ENCODE results near the gene ASB4. TPM values are rescaled to one million over a fixed set of nuclear protein-coding genes. Genes with fewer than 3 reads are reported as not detected.

Gene ASB4
- total RNA-seq, 2 experiments from 2014 or later, result not detected

DNA sequence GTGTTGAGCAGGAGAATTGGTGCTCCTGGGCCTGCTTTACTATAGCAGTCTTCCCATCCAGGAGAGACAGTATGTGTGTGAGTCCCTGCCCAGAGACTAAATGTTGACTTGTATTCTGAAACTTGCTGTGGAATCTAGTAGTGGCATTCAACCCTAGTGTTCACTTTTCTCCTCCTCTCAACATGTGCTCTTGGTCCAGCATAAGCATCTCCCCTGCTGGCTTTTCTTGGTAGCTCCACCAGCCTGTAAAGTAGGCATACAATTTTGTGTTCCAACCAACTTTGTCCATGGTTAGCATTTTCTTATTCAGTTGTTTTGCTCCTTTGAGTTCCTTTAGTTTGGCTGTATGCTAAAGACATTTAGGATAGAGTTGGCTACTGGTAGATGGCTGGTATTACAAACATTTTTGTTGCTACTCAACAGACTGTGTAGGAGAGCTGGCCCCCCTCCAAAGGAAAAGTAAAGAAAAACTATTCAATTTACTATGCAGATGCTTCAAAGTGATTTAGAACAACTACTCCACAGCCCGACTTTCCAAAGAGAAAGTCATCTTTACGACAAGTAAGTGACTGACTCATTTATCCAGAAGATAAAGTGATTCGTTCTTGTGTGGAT is 46.0 kb downstream of the ASB4 start:
- Mint-ChIP-seq H3K4me1 (ENCODE audit: low read depth) (no peaks in the 10 kb centered on the region), H3K27me3 (peaks cover 7% of the 10 kb centered on the region), H3K4me3 (no peak overlapping the region), H3K36me3 (no peaks in the 10 kb centered on the region), H3K9me3 (no peaks in the 10 kb centered on the region), H3K27ac (no peak overlapping the region)
- intact Hi-C loops (cut with micrococcal nuclease), result no loop called here
- ChIA-PET CTCF (interaction anchor here (1.2 kb wide), 1 partner anchor 20 kb away, joined by 4 read pairs; no protein-coding TSS in a partner anchor), POLR2A (no interaction called here)
- no peak for DNase-seq

DNA sequence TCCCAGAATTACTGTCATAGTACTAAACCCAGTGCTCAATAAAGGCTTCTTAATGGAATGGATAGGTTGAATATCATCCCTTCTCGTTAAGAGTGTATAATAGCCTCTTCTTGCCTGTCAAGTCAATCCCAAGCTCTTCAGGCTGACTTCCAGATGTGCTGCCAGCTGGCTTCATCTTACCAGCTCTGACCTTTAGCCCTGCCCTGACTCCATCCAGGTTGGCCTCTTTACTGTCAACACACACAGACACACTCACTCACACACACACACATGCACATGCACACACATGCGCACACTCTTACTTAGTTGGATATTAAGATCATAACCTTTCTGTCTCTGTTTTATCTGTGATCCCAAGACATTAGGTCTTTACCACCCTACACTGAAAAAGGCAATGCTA is 49.1 kb downstream of the ASB4 start:
- no peak overlapping the region for H3K4me3 Mint-ChIP-seq
- no peak for DNase-seq
- no peaks in the 10 kb centered on the region for H3K36me3 Mint-ChIP-seq
- no peak overlapping the region for H3K27ac Mint-ChIP-seq
- CTCF ChIA-PET, result no interaction called here
- POLR2A ChIA-PET, result no interaction called here
- H3K9me3 Mint-ChIP-seq, result no peaks in the 10 kb centered on the region
- intact Hi-C loops (cut with micrococcal nuclease), result no loop called here
- no peaks in the 10 kb centered on the region for H3K4me1 Mint-ChIP-seq (ENCODE audit: low read depth)
- peaks cover 4% of the 10 kb centered on the region for H3K27me3 Mint-ChIP-seq

DNA sequence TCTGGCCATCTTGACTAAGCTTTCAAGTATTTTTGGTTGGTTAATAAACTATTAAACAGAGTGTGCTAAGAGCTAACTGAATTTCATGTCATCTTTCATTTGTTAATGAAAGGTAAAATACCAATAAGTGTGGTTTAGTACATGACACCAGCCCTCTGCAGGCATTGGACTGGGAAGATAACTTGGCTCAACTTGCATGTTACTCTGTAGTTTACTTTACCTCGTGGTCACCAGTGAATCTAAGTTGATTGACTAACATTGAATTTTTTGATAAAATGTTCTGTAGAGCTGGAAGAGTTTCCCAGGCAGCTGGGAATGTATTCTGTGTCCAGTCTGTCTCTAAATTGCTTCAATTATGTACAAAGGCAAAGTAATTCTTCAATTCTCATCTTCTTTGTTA is 49.9 kb downstream of the ASB4 start:
- Mint-ChIP-seq H3K9me3 (no peaks in the 10 kb centered on the region), H3K27ac (no peak overlapping the region), H3K4me3 (no peak overlapping the region), H3K4me1 (ENCODE audit: low read depth) (no peaks in the 10 kb centered on the region), H3K36me3 (no peaks in the 10 kb centered on the region), H3K27me3 (peaks cover 4% of the 10 kb centered on the region)
- intact Hi-C loops (cut with micrococcal nuclease), result no loop called here
- ChIA-PET CTCF (no interaction called here), POLR2A (interaction anchor here (0.6 kb wide), 1 partner anchor 181 kb away, joined by 4 read pairs; no protein-coding TSS in a partner anchor)
- DNase-seq, result no peak

DNA sequence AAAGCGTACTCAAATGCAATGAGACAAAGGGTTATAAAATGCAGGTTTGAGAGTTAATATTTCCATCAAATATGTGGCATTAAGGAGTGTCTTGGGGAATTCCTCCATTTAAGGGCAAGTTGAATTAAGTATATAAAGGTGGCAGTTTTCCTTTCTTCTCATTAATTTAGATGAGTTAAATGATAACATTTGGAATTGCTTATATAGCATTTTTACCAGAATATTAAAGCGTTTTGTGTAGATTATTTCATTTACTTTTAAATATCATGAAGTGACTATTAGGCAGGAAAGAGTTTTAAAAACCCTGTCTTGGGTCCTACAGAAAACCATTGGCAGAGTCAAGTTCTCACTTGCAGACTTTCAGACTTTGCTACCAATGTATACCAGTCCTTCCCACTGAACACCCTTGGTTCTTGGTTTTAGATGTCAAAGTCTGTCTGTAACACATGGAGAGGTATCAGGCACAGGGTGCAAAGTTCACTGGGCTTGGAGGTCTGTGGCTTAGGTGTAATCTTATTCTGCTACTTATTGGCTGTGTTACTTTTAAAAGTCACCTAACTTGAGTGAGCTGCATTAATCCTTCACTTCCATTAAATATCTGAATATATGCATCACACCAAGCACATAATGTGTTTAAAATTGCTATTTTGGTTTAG is 51.0 kb downstream of the ASB4 start:
- Mint-ChIP-seq H3K27ac (no peak overlapping the region), H3K27me3 (peaks cover 5% of the 10 kb centered on the region), H3K4me1 (ENCODE audit: low read depth) (no peaks in the 10 kb centered on the region), H3K9me3 (no peaks in the 10 kb centered on the region), H3K36me3 (no peaks in the 10 kb centered on the region), H3K4me3 (no peak overlapping the region)
- intact Hi-C loops (cut with micrococcal nuclease), result no loop called here
- ChIA-PET POLR2A (no interaction called here), CTCF (no interaction called here)
- no peak for DNase-seq

DNA sequence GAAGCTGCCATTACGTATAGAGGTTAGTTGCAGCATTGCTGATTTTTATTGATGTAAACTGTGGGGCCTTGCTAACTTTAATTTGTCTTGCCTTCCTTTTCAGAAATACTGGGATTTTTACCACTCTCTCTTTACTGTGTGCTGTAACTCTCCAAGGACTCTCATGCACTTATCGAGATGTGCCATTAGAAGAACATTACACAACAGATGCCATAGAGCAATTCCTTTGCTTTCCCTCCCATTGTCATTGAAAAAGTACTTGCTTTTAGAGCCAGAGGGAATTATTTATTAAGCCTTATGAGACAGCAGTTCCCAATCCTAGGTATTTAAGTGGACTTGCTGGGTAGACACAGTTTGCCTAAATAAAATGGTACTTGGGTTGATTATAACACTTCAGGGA is 51.7 kb downstream of the ASB4 start:
- POLR2A ChIA-PET, result no interaction called here
- Mint-ChIP-seq H3K4me3 (no peak overlapping the region), H3K4me1 (ENCODE audit: low read depth) (no peaks in the 10 kb centered on the region), H3K27ac (no peak overlapping the region), H3K9me3 (no peaks in the 10 kb centered on the region), H3K27me3 (peaks cover 5% of the 10 kb centered on the region), H3K36me3 (no peaks in the 10 kb centered on the region)
- no peak for DNase-seq
- intact Hi-C loops (cut with micrococcal nuclease), result no loop called here
- CTCF ChIA-PET, result no interaction called here

DNA sequence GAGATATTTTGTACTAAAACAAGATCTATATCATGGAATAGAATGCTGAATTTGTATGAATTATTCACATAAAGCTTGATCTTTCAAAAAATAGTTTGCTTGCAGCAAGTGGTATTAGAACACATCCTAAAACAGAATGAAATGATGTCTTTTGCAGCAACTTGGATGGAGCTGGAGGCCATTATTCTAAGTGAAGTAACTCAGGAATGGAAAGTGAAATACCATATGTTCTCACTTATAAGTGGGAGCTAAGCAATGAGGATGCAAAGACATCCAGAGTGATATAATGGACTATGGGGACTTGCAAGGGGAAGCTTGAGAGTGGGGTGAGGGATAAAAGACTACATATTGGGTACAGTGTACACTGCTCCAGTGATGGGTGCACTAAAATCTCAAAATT is 53.7 kb downstream of the ASB4 start:
- peaks cover 5% of the 10 kb centered on the region for H3K27me3 Mint-ChIP-seq
- no peaks in the 10 kb centered on the region for H3K9me3 Mint-ChIP-seq
- H3K36me3 Mint-ChIP-seq, result no peaks in the 10 kb centered on the region
- no peaks in the 10 kb centered on the region for H3K4me1 Mint-ChIP-seq (ENCODE audit: low read depth)
- DNase-seq, result no peak
- ChIA-PET POLR2A (no interaction called here), CTCF (interaction anchor here (1.6 kb wide), 1 partner anchor 13 kb away, joined by 4 read pairs; no protein-coding TSS in a partner anchor)
- H3K4me3 Mint-ChIP-seq, result no peak overlapping the region
- no peak overlapping the region for H3K27ac Mint-ChIP-seq
- intact Hi-C loops (cut with micrococcal nuclease), result no loop called here

DNA sequence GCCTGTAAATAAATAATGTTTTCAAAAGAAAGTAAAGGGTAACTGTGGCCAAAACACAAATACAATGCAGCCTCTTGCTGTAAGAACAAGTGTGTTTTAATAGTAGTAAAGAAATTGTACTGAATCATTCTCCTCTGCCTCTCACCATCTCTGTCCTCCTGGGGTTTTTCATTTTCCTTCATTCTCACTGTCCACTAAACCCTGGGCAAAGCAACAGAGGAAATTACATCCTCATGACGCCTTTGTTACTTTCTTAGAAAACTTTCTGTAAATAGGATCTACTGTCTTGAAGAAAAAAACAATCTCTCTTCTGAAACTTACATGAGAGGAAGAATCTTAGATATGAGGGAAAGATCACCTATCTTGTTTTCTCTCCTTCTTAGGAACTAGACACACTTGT is 54.6 kb downstream of the ASB4 start:
- Mint-ChIP-seq H3K4me3 (no peak overlapping the region), H3K4me1 (ENCODE audit: low read depth) (no peaks in the 10 kb centered on the region), H3K27me3 (peaks cover 1% of the 10 kb centered on the region), H3K27ac (no peak overlapping the region), H3K9me3 (no peaks in the 10 kb centered on the region), H3K36me3 (no peaks in the 10 kb centered on the region)
- ChIA-PET CTCF (no interaction called here), POLR2A (no interaction called here)
- DNase-seq, result no peak
- intact Hi-C loops (cut with micrococcal nuclease), result no loop called here

DNA sequence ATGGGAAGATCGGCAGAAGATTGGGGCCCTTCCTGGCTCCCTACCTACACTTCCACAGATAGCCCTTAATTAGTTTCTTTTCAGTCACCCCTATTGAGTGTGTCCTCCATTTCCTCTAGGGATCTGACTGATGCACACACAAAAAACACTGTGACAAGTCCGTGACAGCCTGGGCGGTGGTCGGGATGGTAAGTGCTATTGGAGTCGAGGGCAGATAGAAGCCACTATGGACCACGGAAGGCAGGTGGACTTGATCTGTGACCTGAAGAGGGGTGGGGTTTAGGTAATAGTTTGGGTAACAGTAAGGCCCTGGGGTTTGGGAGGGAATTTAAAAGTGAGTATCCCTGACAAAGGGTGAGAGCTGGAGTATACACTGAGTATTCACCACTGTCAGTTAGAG is 57.6 kb downstream of the ASB4 start:
- DNase-seq, result no peak
- H3K27me3 Mint-ChIP-seq, result peaks cover 1% of the 10 kb centered on the region
- H3K4me1 Mint-ChIP-seq (ENCODE audit: low read depth), result no peaks in the 10 kb centered on the region
- ChIA-PET CTCF (no interaction called here), POLR2A (no interaction called here)
- H3K36me3 Mint-ChIP-seq, result no peaks in the 10 kb centered on the region
- H3K4me3 Mint-ChIP-seq, result no peak overlapping the region
- H3K9me3 Mint-ChIP-seq, result no peaks in the 10 kb centered on the region
- intact Hi-C loops (cut with micrococcal nuclease), result no loop called here
- H3K27ac Mint-ChIP-seq, result no peak overlapping the region

DNA sequence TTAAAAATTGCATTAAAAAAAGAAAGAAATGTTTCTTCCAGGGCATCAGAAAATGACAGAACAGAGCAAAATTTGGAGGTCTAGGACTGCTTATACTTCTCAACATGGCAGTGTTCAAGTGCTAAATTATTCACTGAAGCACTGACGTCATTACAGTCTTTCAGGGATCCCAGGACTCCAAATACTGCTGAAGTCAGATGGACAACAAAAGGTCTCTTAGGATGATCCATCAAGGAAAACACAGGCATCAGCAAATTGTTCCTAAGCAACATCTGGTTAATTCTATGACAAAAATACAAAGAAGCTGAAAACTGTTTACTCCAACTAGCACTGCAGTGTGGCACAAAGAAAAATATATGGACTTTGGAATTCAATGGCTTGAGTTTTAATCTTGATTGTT is 58.4 kb downstream of the ASB4 start:
- intact Hi-C loops (cut with micrococcal nuclease), result no loop called here
- no peaks in the 10 kb centered on the region for H3K36me3 Mint-ChIP-seq
- H3K27me3 Mint-ChIP-seq, result peaks cover 1% of the 10 kb centered on the region
- no peaks in the 10 kb centered on the region for H3K9me3 Mint-ChIP-seq
- no peak overlapping the region for H3K27ac Mint-ChIP-seq
- no peak for DNase-seq
- ChIA-PET POLR2A (no interaction called here), CTCF (no interaction called here)
- no peaks in the 10 kb centered on the region for H3K4me1 Mint-ChIP-seq (ENCODE audit: low read depth)
- no peak overlapping the region for H3K4me3 Mint-ChIP-seq

DNA sequence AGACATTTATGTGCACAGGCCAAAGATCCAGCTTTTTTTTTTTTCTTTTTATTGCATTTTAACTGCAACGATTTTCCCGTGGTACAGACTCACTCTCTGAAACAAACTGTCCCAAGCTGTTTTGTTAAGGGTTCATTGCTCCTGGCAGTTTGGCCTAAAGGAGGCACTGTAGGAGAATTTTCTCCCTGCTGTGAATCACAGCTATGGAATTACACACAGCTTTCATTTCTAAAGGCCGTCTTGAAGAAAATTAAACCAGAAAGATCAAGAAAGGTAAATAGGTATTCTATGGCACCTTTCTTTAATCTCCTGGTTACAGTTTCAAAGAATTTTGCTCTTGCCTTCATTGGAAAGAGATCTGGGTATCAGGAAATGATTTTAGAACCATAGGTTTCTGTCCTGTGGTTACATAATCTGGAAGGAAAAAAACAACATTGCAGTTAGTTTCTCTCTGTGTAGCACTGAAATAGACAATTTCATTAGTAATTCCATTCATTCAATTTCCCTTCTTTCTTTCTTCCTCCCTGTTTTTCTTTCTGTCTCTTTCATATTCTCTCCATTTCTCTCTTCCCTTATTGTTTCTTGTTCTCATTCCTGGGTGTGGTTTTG is 59.4 kb downstream of the ASB4 start:
- no peaks in the 10 kb centered on the region for H3K9me3 Mint-ChIP-seq
- H3K4me3 Mint-ChIP-seq, result no peak overlapping the region
- no peaks in the 10 kb centered on the region for H3K4me1 Mint-ChIP-seq (ENCODE audit: low read depth)
- DNase-seq, result no peak
- H3K27me3 Mint-ChIP-seq, result peaks cover 1% of the 10 kb centered on the region
- CTCF ChIA-PET, result no interaction called here
- no peaks in the 10 kb centered on the region for H3K36me3 Mint-ChIP-seq
- intact Hi-C loops (cut with micrococcal nuclease), result no loop called here
- H3K27ac Mint-ChIP-seq, result no peak overlapping the region
- POLR2A ChIA-PET, result no interaction called here

DNA sequence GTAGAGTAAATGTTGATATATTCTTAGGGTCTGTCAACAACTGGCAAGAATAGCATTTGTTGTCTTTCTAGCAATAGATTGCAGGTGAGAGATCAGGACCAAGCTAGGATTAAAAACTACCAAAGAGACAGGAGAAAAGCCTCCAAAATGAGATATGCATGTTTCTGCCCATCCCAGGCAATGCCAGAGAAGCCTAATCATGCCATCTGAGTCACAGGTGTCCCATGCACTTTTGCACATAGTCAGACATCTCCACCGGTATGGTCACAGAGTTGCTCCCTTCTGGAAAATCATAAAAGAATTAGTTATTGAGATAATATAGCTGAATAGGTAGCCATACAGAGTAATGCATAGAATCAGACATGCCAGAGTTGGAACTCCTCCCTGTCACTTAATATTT is 59.9 kb downstream of the ASB4 start:
- CTCF ChIA-PET, result interaction anchor here (1.2 kb wide), 1 partner anchor 34 kb away, joined by 6 read pairs; no protein-coding TSS in a partner anchor
- Mint-ChIP-seq H3K27ac (no peak overlapping the region), H3K4me1 (ENCODE audit: low read depth) (no peaks in the 10 kb centered on the region), H3K9me3 (no peaks in the 10 kb centered on the region), H3K4me3 (no peak overlapping the region), H3K36me3 (no peaks in the 10 kb centered on the region), H3K27me3 (peaks cover 1% of the 10 kb centered on the region)
- no peak for DNase-seq
- POLR2A ChIA-PET, result no interaction called here
- intact Hi-C loops (cut with micrococcal nuclease), result no loop called here

DNA sequence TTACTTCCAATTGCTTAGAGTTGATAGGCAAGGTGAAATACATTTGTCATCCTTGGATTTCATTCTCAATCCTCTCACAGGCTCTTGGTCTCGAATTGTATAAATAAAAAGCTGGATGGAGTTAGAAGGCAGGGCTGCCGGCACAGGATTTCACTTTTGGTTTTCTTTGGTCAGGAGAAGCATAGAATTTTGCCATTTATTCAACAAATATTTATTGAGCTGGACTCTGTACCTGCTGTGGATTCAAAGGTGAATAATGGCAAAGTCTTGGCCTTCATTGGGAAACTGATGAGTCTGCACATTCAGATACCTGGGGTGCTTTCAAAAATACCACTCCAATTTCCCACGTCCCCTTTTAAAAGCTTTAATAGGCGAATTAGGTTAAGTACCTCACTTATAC is 60.9 kb downstream of the ASB4 start:
- H3K4me1 Mint-ChIP-seq (ENCODE audit: low read depth), result no peaks in the 10 kb centered on the region
- CTCF ChIA-PET, result interaction anchor here (1.2 kb wide), 1 partner anchor 35 kb away, joined by 6 read pairs; no protein-coding TSS in a partner anchor
- POLR2A ChIA-PET, result no interaction called here
- H3K36me3 Mint-ChIP-seq, result no peaks in the 10 kb centered on the region
- no peak overlapping the region for H3K4me3 Mint-ChIP-seq
- no peaks in the 10 kb centered on the region for H3K9me3 Mint-ChIP-seq
- H3K27me3 Mint-ChIP-seq, result peaks cover 2% of the 10 kb centered on the region
- intact Hi-C loops (cut with micrococcal nuclease), result no loop called here
- no peak overlapping the region for H3K27ac Mint-ChIP-seq
- DNase-seq, result no peak
